IPS-20b (cell line): ENCODE data around the gene TAS1R1.

Experiments used
- H3K27ac ChIP-seq: one replicate; pipeline ENCODE4 v1.5.1; 2013; ENCODE audit warnings: low read length
- H3K27me3 ChIP-seq: 2 replicates; pipeline ENCODE4 v1.6.1; 2013; ENCODE audit warnings: mild to moderate bottlenecking, low read length, inconsistent platforms; ENCODE audit not compliant: insufficient read depth
- H3K36me3 ChIP-seq: 2 replicates; pipeline ENCODE4 v1.6.1; 2013; ENCODE audit warnings: low read depth, mild to moderate bottlenecking, inconsistent platforms, low read length, moderate library complexity; ENCODE audit not compliant: insufficient read depth
- H3K4me1 ChIP-seq: 2 replicates; pipeline ENCODE4 v1.6.1; 2013; ENCODE audit warnings: mild to moderate bottlenecking, control low read depth, inconsistent platforms, low read length, moderate library complexity; ENCODE audit not compliant: insufficient read depth
- H3K4me3 ChIP-seq: 2 replicates; pipeline ENCODE4 v1.5.1; 2013; ENCODE audit warnings: mild to moderate bottlenecking, low read length, inconsistent platforms
- H3K9ac ChIP-seq: 2 replicates; pipeline ENCODE4 v1.6.1; 2013; ENCODE audit warnings: low read depth, mild to moderate bottlenecking, inconsistent platforms, low read length, moderate library complexity
- H3K9me3 ChIP-seq: 2 replicates; pipeline ENCODE4 v1.6.1; 2013; ENCODE audit warnings: mild to moderate bottlenecking, low read depth, low read length, inconsistent platforms; ENCODE audit not compliant: insufficient read depth

The TAS1R1 gene

GRCh38 chr1:6603238-6603914 is 48.3 kb downstream of the TAS1R1 start:
- Histone ChIP-seq H3K36me3 (peaks cover 6% of the 10 kb centered on the region; the same call in 1 of the 2 replicates), H3K27me3 (peaks cover 13% of the 10 kb centered on the region; the same call in 1 of the 2 replicates), H3K4me3 (peak overlapping the region; percentile 93), H3K4me1 (peaks cover 12% of the 10 kb centered on the region), H3K9me3 (no peaks in the 10 kb centered on the region), H3K9ac (peak overlapping the region; percentile 79; the same call in 1 of the 2 replicates), H3K27ac (peak overlapping the region; percentile 44)

- H3K9me3 ChIP-seq: no peaks in the 10 kb centered on the region
- peaks cover 12% of the 10 kb centered on the region for H3K4me1 ChIP-seq
- peaks cover 13% of the 10 kb centered on the region; the same call in 1 of the 2 replicates for H3K27me3 ChIP-seq
- H3K27ac ChIP-seq: peak overlapping the region; percentile 9
- H3K36me3 ChIP-seq: peaks cover 2% of the 10 kb centered on the region; the same call in 1 of the 2 replicates
- peak overlapping the region; percentile 79 for H3K9ac ChIP-seq
- H3K4me3 ChIP-seq: peak overlapping the region; percentile 93
Measured at GRCh38 chr1:6603915-6604558, 48.9 kb downstream of the TAS1R1 start.

- Histone ChIP-seq H3K27me3 (peaks cover 16% of the 10 kb centered on the region; the same call in 1 of the 2 replicates), H3K36me3 (peaks cover 13% of the 10 kb centered on the region), H3K4me1 (no peaks in the 10 kb centered on the region), H3K9me3 (no peaks in the 10 kb centered on the region), H3K27ac (no peak overlapping the region), H3K9ac (peak overlapping the region; percentile 77; the same call in 1 of the 2 replicates), H3K4me3 (peak overlapping the region; percentile 88)
Measured at GRCh38 chr1:6612641-6613360, 57.7 kb downstream of the TAS1R1 start.

- Histone ChIP-seq H3K4me1 (no peaks in the 10 kb centered on the region), H3K36me3 (peaks cover 20% of the 10 kb centered on the region), H3K27me3 (peaks cover 16% of the 10 kb centered on the region; the same call in 1 of the 2 replicates), H3K9me3 (no peaks in the 10 kb centered on the region), H3K27ac (no peak within 1 kb of the TSS), H3K4me3 (peak within 1 kb of the TSS; percentile 88), H3K9ac (peak within 1 kb of the TSS; percentile 77; the same call in 1 of the 2 replicates)
Measured at GRCh38 chr1:6613361-6614018, 58.4 kb downstream of the TAS1R1 start, which contains the start of gene PHF13. Gene PHF13, plus strand, starts transcription at chr1:6613731. Its CDS starts 336 bp downstream, at chr1:6614067.

- no peaks in the 10 kb centered on the region for H3K4me1 ChIP-seq
- H3K27ac ChIP-seq: no peak overlapping the region
- peak overlapping the region; percentile 75; the same call in 1 of the 2 replicates for H3K4me3 ChIP-seq
- peak overlapping the region; percentile 77; the same call in 1 of the 2 replicates for H3K9ac ChIP-seq
- no peaks in the 10 kb centered on the region for H3K9me3 ChIP-seq
- peaks cover 16% of the 10 kb centered on the region; the same call in 1 of the 2 replicates for H3K27me3 ChIP-seq
- H3K36me3 ChIP-seq: peaks cover 26% of the 10 kb centered on the region
Measured at GRCh38 chr1:6614019-6614928, 59.2 kb downstream of the TAS1R1 start.

- Histone ChIP-seq H3K27me3 (peaks cover 16% of the 10 kb centered on the region; the same call in 1 of the 2 replicates), H3K36me3 (peaks cover 35% of the 10 kb centered on the region), H3K27ac (no peak overlapping the region)
Measured at GRCh38 chr1:6614929-6615785, 60.0 kb downstream of the TAS1R1 start.

GRCh38 chr1:6619045-6619444 is 63.9 kb downstream of the TAS1R1 start:
- H3K27me3 ChIP-seq: no peaks in the 10 kb centered on the region
- no peaks in the 10 kb centered on the region for H3K9me3 ChIP-seq
- H3K27ac ChIP-seq: no peak overlapping the region
- H3K4me3 ChIP-seq: no peak overlapping the region
- no peak overlapping the region for H3K9ac ChIP-seq
- H3K36me3 ChIP-seq: peaks cover 74% of the 10 kb centered on the region
- no peaks in the 10 kb centered on the region for H3K4me1 ChIP-seq

More at GRCh38 chr1:6614929-6615785, 60.0 kb downstream of the TAS1R1 start:
- Histone ChIP-seq H3K9ac (peak overlapping the region; percentile 76), H3K9me3 (no peaks in the 10 kb centered on the region), H3K4me3 (peak overlapping the region; percentile 76), H3K4me1 (no peaks in the 10 kb centered on the region)

GRCh38 chr1:6621429-6622391 is 66.6 kb downstream of the TAS1R1 start:
- H3K4me1 ChIP-seq: no peaks in the 10 kb centered on the region; the same call in 1 of the 2 replicates
- no peaks in the 10 kb centered on the region for H3K9me3 ChIP-seq
- H3K9ac ChIP-seq: no peak overlapping the region
- H3K4me3 ChIP-seq: no peak overlapping the region
- no peak overlapping the region for H3K27ac ChIP-seq
- H3K36me3 ChIP-seq: peaks cover 73% of the 10 kb centered on the region
- no peaks in the 10 kb centered on the region for H3K27me3 ChIP-seq

GRCh38 chr1:6622396-6623152 is 67.5 kb downstream of the TAS1R1 start:
- H3K4me1 ChIP-seq: no peaks in the 10 kb centered on the region; the same call in 1 of the 2 replicates
- H3K4me3 ChIP-seq: no peak overlapping the region
- peaks cover 68% of the 10 kb centered on the region for H3K36me3 ChIP-seq
- H3K27ac ChIP-seq: no peak overlapping the region
- H3K9ac ChIP-seq: no peak overlapping the region
- H3K27me3 ChIP-seq: no peaks in the 10 kb centered on the region
- H3K9me3 ChIP-seq: no peaks in the 10 kb centered on the region
